K562 (cell line): ENCODE measurements around the gene TARS2. TPM values are rescaled to one million over a fixed set of nuclear protein-coding genes. Genes with fewer than 3 reads are reported as not detected.

ENCODE experiments used
- BDP1 ChIP-seq: IDR thresholded peaks from 3 replicates; pipeline ENCODE4 v1.6.1; 2011; ENCODE audit not compliant: insufficient read length, insufficient read depth
- BRF1 ChIP-seq: IDR thresholded peaks from 3 replicates; pipeline ENCODE4 v1.6.1; 2011; ENCODE audit warnings: borderline replicate concordance, mild to moderate bottlenecking; ENCODE audit not compliant: insufficient read length; ENCODE audit errors: extremely low read depth
- CGGBP1 ChIP-seq: fragments of 250-450 bp; sonication (Bioruptor Pico); IDR thresholded peaks from 2 replicates; pipeline ENCODE4 v1.9.0; 2021; ENCODE audit warnings: mild to moderate bottlenecking
- E2F1 ChIP-seq: sonication (generic); formaldehyde crosslinking; IDR thresholded peaks from 2 replicates; pipeline ENCODE4 v1.8.1; 2023; ENCODE audit warnings: mild to moderate bottlenecking, missing genetic modification reagents, moderate library complexity
- E2F6 ChIP-seq, 2 experiments: IDR thresholded peaks; 2 replicates each; pipeline ENCODE4 v1.6.1; 2011; ENCODE audit warnings: borderline replicate concordance in 1 of 2, control low read depth in 1 of 2, low read depth in 1 of 2, low read length in 1 of 2, mild to moderate bottlenecking in 1 of 2, mixed read lengths in 1 of 2, moderate library complexity in 1 of 2; ENCODE audit not compliant: insufficient read depth in 1 of 2, insufficient read length in 1 of 2, poor library complexity in 1 of 2, severe bottlenecking in 1 of 2; ENCODE audit errors: extremely low read depth in 1 of 2
- EGR1 ChIP-seq: fragments of 450-650 bp; conservative IDR thresholded peaks from 2 replicates; pipeline ENCODE4 v1.6.1; 2017; ENCODE audit warnings: mild to moderate bottlenecking
- ELK3 ChIP-seq: fragments of 450-650 bp; formaldehyde crosslinking; IDR thresholded peaks from 2 replicates; pipeline ENCODE4 v1.4.0; 2020; ENCODE audit warnings: mild to moderate bottlenecking
- GABPA ChIP-seq: fragments of 200-800 bp; sonication (Bioruptor generic); conservative IDR thresholded peaks from 2 replicates; pipeline ENCODE4 v1.6.1; 2016; ENCODE audit warnings: low read depth, missing genetic modification characterization, missing compliant biosample characterization
- GTF2A2 ChIP-seq: IDR thresholded peaks from 2 replicates; pipeline ENCODE4 v1.6.1; 2016; ENCODE audit warnings: mild to moderate bottlenecking, missing genetic modification characterization, missing compliant biosample characterization
- HEY1 ChIP-seq: fragments of 250-450 bp; sonication (Bioruptor Pico); IDR thresholded peaks from 2 replicates; pipeline ENCODE4 v1.5.0; 2020; ENCODE audit warnings: mild to moderate bottlenecking, moderate library complexity, borderline replicate concordance
- MEF2A ChIP-seq: IDR thresholded peaks from 2 replicates; pipeline ENCODE4 v1.6.1; 2011; ENCODE audit warnings: low read depth, mild to moderate bottlenecking, low read length, moderate library complexity; ENCODE audit not compliant: control insufficient read depth
- THRAP3 ChIP-seq: fragments of 450-650 bp; IDR thresholded peaks from 2 replicates; pipeline ENCODE4 v1.6.1; 2016; ENCODE audit warnings: mild to moderate bottlenecking, inconsistent platforms, borderline replicate concordance
- THRB ChIP-seq: fragments of 450-650 bp; formaldehyde crosslinking; conservative IDR thresholded peaks from 2 replicates; pipeline ENCODE4 v1.4.0; 2022; ENCODE audit warnings: mild to moderate bottlenecking, missing genetic modification characterization
- ZBTB9 ChIP-seq: fragments of 450-650 bp; formaldehyde crosslinking; IDR thresholded peaks from 2 replicates; pipeline ENCODE4 v1.4.0; 2020; ENCODE audit warnings: mild to moderate bottlenecking, moderate library complexity
- ZNF431 ChIP-seq: sonication (generic); formaldehyde crosslinking; IDR thresholded peaks from 2 replicates; pipeline ENCODE4 v1.8.0; 2022; ENCODE audit warnings: mild to moderate bottlenecking, missing genetic modification reagents
- ZNF586 ChIP-seq: fragments of 450-650 bp; formaldehyde crosslinking; conservative IDR thresholded peaks from 2 replicates; pipeline ENCODE4 v1.4.0; 2020; ENCODE audit warnings: mild to moderate bottlenecking, moderate library complexity
- ZNF830 ChIP-seq: fragments of 250-450 bp; sonication (Bioruptor Pico); IDR thresholded peaks from 2 replicates; pipeline ENCODE4 v1.5.0; 2021; ENCODE audit warnings: mild to moderate bottlenecking
- polyA plus RNA-seq, 8 experiments: library from polyadenylated mRNA; depleted of rRNA in 4 of 8; stranded (reverse) in 5 of 8; unstranded in 3 of 8; fragments of >200 nt; fragmentation: Nextera tagmentation in 2 of 8; fragmentation: Illumina TruSeq in 1 of 8; extraction: Ambion mirVana in 2 of 8; extraction: Trizol in 1 of 8; gene quantifications; 2 replicates each; pipeline versions ENCODE4 v1.2.1 to v1.2.3, GENCODE V29; 2011 to 2014; ENCODE audit warnings: inconsistent platforms in 1 of 8, missing spikeins in 1 of 8
- total RNA-seq, 7 experiments: library from RNA; depleted of rRNA in 6 of 7; stranded (reverse); fragments of >200 nt in 6 of 7; fragmentation: Illumina TruSeq in 2 of 7; extraction: Trizol in 2 of 7; gene quantifications; 2 replicates each; pipeline versions ENCODE4 v1.2.1 to v1.2.3, GENCODE V29; 2011 to 2021; ENCODE audit warnings: low replicate concordance in 1 of 7

Gene TARS2
- total and polyA plus RNA-seq, 9 of the 15 experiments (the other 6 are each of a cell fraction or from before 2014, with no cell fraction given) = 17.0 to 64.2 (median 39.4) TPM

- TF ChIP-seq ELK3 (no peak), BRF1 (no peak), THRAP3 (no peak), ZNF830 (CRISPR knock-in tag) (no peak), ZBTB9 (CRISPR knock-in tag) (no peak), BDP1 (no peak), HEY1 (CRISPR knock-in tag) (no peak), EGR1 (peak; percentile 94), CGGBP1 (CRISPR knock-in tag) (no peak), THRB (CRISPR knock-in tag) (no peak), MEF2A (no peak), GTF2A2 (tag) (no peak), ZNF431 (no peak), E2F6 (IDR thresholded peaks at IDR 0.05; ENCODE audit: borderline replicate concordance in 1 of 2, extremely low read depth in 1 of 2, insufficient read depth in 1 of 2, insufficient read length in 1 of 2, low read depth in 1 of 2, low read length in 1 of 2, poor library complexity in 1 of 2, severe bottlenecking in 1 of 2) (no peak), E2F1 (CRISPR knock-in tag) (no peak), ZNF586 (CRISPR knock-in tag) (0 out of 2 replicates have a peak, but pooled peaks have one; percentile 10), GABPA (tag) (peak; percentile 49; the same call in 1 of the 2 replicates)
These were observed 65.1 kb downstream of the TARS2 start (continued) for GRCh38 chr1:150552128-150552910.
